ENCODE data around the gene SUSD2. TPM values are rescaled to one million over a fixed set of nuclear protein-coding genes. Genes with fewer than 3 reads are reported as not detected.

Gene SUSD2
- total RNA-seq, 1 experiment from 2014 or later: 1.1 TPM

DNA sequence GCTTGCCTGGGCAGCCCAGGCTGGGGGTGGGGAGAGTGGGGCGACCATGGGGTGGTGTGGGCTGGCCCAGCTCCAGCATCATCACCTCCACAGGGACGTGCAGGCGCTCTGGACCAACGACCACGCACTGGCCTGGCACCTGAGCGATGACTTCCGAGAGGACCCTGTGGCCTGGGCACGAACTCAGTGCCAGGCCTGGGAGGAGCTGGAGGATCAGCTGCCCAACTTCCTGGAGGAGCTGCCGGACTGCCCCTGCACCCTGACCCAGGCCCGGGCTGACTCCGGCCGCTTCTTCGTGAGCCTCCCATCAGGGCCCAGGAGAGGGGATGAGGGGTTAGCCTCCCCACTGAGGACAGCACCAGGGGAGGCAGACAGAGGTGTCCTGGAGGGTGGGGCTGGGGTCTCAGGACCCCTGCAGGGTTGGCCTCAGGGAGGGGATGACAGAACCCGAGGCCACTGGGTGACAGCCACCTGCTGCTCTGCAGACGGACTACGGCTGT, 3.8 kb downstream of the SUSD2 start:
- POLR2A ChIA-PET: no interaction called here
- ATAC-seq (no peak), DNase-seq (ENCODE audit: low spot score) (no peak)
- Mint-ChIP-seq H3K36me3 (no peaks in the 10 kb centered on the region), H3K27me3 (ENCODE audit: low read depth) (no peaks in the 10 kb centered on the region), H3K27ac (no peak overlapping the region), H3K4me3 (no peak overlapping the region), H3K9me3 (no peaks in the 10 kb centered on the region), H3K4me1 (peaks cover 10% of the 10 kb centered on the region)
- CTCF ChIA-PET: interaction anchor here (0.7 to 1.4 kb wide), 4 partner anchors 8 to 58 kb away, joined by 3 to 5 read pairs (median 4); no protein-coding TSS in a partner anchor
- TF ChIP-seq NR1H2 (CRISPR knock-in tag; IDR thresholded peaks at IDR 0.05): no peak
- TF ChIP-seq, protein P1, sequence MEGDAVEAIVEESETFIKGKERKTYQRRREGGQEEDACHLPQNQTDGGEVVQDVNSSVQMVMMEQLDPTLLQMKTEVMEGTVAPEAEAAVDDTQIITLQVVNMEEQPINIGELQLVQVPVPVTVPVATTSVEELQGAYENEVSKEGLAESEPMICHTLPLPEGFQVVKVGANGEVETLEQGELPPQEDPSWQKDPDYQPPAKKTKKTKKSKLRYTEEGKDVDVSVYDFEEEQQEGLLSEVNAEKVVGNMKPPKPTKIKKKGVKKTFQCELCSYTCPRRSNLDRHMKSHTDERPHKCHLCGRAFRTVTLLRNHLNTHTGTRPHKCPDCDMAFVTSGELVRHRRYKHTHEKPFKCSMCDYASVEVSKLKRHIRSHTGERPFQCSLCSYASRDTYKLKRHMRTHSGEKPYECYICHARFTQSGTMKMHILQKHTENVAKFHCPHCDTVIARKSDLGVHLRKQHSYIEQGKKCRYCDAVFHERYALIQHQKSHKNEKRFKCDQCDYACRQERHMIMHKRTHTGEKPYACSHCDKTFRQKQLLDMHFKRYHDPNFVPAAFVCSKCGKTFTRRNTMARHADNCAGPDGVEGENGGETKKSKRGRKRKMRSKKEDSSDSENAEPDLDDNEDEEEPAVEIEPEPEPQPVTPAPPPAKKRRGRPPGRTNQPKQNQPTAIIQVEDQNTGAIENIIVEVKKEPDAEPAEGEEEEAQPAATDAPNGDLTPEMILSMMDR (IDR thresholded peaks at IDR 0.05): no peak
- TF ChIP-seq PRRX2 (CRISPR knock-in tag; IDR thresholded peaks at IDR 0.05): no peak
- no peak for TF ChIP-seq FOXJ3 (CRISPR knock-in tag; IDR thresholded peaks at IDR 0.05; ENCODE audit: borderline replicate concordance)
- TF ChIP-seq, protein P2, sequence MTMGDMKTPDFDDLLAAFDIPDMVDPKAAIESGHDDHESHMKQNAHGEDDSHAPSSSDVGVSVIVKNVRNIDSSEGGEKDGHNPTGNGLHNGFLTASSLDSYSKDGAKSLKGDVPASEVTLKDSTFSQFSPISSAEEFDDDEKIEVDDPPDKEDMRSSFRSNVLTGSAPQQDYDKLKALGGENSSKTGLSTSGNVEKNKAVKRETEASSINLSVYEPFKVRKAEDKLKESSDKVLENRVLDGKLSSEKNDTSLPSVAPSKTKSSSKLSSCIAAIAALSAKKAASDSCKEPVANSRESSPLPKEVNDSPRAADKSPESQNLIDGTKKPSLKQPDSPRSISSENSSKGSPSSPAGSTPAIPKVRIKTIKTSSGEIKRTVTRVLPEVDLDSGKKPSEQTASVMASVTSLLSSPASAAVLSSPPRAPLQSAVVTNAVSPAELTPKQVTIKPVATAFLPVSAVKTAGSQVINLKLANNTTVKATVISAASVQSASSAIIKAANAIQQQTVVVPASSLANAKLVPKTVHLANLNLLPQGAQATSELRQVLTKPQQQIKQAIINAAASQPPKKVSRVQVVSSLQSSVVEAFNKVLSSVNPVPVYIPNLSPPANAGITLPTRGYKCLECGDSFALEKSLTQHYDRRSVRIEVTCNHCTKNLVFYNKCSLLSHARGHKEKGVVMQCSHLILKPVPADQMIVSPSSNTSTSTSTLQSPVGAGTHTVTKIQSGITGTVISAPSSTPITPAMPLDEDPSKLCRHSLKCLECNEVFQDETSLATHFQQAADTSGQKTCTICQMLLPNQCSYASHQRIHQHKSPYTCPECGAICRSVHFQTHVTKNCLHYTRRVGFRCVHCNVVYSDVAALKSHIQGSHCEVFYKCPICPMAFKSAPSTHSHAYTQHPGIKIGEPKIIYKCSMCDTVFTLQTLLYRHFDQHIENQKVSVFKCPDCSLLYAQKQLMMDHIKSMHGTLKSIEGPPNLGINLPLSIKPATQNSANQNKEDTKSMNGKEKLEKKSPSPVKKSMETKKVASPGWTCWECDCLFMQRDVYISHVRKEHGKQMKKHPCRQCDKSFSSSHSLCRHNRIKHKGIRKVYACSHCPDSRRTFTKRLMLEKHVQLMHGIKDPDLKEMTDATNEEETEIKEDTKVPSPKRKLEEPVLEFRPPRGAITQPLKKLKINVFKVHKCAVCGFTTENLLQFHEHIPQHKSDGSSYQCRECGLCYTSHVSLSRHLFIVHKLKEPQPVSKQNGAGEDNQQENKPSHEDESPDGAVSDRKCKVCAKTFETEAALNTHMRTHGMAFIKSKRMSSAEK (CRISPR knock-in tag; IDR thresholded peaks at IDR 0.05; ENCODE audit: borderline replicate concordance): no peak
- TF ChIP-seq, protein P3, sequence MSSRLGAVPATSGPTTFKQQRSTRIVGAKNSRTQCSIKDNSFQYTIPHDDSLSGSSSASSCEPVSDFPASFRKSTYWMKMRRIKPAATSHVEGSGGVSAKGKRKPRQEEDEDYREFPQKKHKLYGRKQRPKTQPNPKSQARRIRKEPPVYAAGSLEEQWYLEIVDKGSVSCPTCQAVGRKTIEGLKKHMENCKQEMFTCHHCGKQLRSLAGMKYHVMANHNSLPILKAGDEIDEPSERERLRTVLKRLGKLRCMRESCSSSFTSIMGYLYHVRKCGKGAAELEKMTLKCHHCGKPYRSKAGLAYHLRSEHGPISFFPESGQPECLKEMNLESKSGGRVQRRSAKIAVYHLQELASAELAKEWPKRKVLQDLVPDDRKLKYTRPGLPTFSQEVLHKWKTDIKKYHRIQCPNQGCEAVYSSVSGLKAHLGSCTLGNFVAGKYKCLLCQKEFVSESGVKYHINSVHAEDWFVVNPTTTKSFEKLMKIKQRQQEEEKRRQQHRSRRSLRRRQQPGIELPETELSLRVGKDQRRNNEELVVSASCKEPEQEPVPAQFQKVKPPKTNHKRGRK (CRISPR knock-in tag; IDR thresholded peaks at IDR 0.05; ENCODE audit: borderline replicate concordance): no peak
- TF ChIP-seq CREM (CRISPR knock-in tag; IDR thresholded peaks at IDR 0.05): no peak
- no peak for TF ChIP-seq NFE2L1 (CRISPR knock-in tag; IDR thresholded peaks at IDR 0.05)
- no peak for TF ChIP-seq SOX15 (CRISPR knock-in tag; IDR thresholded peaks at IDR 0.05)
- TF ChIP-seq, protein P4, sequence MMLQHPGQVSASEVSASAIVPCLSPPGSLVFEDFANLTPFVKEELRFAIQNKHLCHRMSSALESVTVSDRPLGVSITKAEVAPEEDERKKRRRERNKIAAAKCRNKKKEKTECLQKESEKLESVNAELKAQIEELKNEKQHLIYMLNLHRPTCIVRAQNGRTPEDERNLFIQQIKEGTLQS (CRISPR knock-in tag; conservative IDR thresholded peaks at IDR 0.05): no peak

DNA sequence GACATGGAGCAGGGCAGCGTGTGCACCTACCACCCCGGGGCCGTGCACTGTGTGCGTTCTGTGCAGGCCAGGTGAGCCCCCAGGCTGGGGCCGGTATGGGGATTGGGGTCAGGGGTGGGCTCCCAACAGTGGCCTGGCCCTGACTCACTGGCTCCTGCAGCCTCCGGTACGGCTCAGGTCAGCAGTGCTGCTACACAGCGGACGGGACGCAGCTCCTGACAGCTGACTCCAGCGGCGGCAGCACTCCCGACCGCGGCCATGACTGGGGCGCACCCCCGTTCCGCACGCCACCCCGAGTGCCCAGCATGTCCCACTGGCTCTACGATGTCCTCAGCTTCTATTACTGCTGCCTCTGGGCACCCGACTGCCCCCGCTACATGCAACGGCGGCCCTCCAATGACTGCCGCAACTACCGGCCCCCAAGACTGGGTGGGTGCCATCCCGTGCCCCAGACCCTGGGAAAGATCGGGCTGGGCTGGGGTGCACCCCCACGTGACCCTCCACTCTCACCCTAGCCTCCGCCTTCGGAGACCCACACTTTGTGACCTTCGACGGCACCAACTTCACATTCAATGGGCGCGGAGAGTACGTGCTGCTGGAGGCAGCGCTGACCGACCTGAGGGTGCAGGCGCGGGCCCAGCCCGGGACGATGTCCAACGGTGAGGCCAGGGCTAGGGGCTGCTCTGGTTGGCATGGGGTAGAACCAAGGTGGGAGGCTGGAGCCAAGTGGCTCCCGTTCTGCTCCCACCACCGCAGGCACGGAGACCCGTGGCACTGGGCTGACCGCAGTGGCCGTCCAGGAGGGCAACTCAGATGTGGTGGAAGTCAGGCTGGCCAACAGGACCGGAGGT, 4.4 kb downstream of the SUSD2 start:
- H3K4me1 Mint-ChIP-seq: peaks cover 10% of the 10 kb centered on the region
- ChIA-PET CTCF (interaction anchor here (0.7 to 1.4 kb wide), 6 partner anchors 9 to 62 kb away, joined by 3 to 5 read pairs (median 3); no protein-coding TSS in a partner anchor), POLR2A (no interaction called here)
- DNase-seq (ENCODE audit: low spot score) (no peak), ATAC-seq (no peak)
- no peaks in the 10 kb centered on the region for H3K9me3 Mint-ChIP-seq
- H3K4me3 Mint-ChIP-seq: no peak overlapping the region
- no peaks in the 10 kb centered on the region for H3K27me3 Mint-ChIP-seq (ENCODE audit: low read depth)
- H3K27ac Mint-ChIP-seq: no peak overlapping the region
- no peaks in the 10 kb centered on the region for H3K36me3 Mint-ChIP-seq
- TF ChIP-seq PRRX2 (CRISPR knock-in tag; IDR thresholded peaks at IDR 0.05) (no peak), SOX15 (CRISPR knock-in tag; IDR thresholded peaks at IDR 0.05) (no peak), NR2C2 (CRISPR knock-in tag; IDR thresholded peaks at IDR 0.05) (no peak), ZNF263 (CRISPR knock-in tag; IDR thresholded peaks at IDR 0.05; ENCODE audit: low read depth) (no peak), NR3C1 (CRISPR knock-in tag; conservative IDR thresholded peaks at IDR 0.05; ENCODE audit: low read depth) (no peak), NFE2L1 (CRISPR knock-in tag; IDR thresholded peaks at IDR 0.05) (no peak), MXD4 (CRISPR knock-in tag; IDR thresholded peaks at IDR 0.05; ENCODE audit: borderline replicate concordance) (no peak)
- TF ChIP-seq, protein P5, sequence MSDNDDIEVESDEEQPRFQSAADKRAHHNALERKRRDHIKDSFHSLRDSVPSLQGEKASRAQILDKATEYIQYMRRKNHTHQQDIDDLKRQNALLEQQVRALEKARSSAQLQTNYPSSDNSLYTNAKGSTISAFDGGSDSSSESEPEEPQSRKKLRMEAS (CRISPR knock-in tag; IDR thresholded peaks at IDR 0.05): no peak
- TF ChIP-seq, protein P6, sequence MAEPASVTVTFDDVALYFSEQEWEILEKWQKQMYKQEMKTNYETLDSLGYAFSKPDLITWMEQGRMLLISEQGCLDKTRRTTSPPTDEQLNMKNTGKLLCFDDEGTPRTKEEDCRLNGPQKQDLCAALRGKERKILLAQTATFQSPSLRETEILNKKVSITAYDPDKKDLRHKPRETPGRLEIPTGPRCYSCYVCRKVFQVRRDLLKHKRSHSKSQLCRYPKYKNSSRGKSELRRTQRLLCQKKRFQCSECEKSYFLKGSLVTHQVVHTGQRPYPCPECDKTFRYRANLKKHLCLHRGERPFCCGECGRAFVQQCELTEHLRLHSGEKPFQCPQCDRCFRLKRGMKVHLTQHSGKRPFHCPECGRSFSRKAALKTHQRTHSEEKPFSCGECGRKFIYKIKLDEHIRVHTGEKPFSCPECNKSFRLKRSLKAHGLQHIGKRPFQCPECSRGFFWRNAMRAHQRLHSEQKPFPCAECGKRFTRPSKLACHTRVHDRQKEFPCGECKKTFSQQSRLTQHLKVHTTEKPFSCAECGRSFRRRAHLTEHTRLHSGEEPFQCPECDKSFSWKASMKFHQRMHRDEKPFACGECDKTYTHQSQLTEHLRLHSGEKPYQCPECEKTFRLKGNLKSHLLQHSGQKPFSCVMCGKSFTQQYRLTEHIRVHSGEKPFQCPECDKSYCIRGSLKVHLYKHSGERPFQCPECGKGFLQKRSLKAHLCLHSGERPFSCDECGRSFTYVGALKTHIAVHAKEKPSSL (CRISPR knock-in tag; conservative IDR thresholded peaks at IDR 0.05): no peak
- TF ChIP-seq, protein P3 (CRISPR knock-in tag; IDR thresholded peaks at IDR 0.05; ENCODE audit: borderline replicate concordance): no peak
- TF ChIP-seq, protein P7, sequence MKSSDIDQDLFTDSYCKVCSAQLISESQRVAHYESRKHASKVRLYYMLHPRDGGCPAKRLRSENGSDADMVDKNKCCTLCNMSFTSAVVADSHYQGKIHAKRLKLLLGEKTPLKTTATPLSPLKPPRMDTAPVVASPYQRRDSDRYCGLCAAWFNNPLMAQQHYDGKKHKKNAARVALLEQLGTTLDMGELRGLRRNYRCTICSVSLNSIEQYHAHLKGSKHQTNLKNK (CRISPR knock-in tag; IDR thresholded peaks at IDR 0.05): no peak

All from WTC11 (cell line).